Epidermal melanocyte (primary cell): ENCODE data around the gene ZMIZ1.

Experiments
- DNase-seq: peaks from one replicate; pipeline ENCODE4 v3.0.0; 2011; ENCODE audit warnings: low spot score; ENCODE audit not compliant: insufficient read length

The ZMIZ1 gene

DNA sequence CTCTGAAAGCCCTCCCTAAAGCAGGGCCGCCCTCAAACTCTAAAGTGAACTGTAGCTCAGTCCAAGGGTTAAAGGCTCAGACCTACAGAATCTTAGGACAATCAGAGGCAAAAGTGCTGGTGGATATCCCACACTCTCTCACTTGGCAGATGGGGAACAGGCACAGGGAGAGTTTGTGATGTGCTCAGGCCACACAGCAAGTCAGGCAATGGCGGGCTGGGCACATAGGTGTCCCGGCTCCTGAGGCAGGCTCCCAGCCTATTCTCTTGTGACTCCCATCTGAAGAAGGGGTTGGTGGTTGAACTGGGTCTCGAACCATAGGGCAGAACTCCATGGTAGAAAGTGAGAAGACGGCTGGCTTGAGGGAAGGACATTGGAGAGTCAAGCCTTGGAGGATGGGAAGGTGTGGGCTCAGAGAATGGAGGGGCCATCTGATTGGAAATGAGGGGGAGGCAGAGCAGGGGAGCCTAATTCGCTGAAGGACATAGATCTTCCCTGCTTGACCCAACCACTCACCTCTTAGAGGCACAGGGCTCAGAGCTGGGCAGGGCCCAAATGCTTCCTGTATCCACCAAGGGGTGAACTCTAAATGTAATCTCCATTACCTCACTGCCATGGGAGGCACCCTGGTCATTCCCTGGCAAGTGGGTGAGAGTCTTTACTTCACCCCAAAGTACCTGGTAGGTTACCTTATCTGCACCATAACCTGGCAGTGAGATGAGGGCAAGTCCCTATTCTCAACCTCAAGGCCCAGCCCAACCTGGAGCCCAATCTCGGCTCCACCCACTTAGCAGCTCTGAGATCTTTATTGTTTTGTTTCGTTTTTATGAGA is 4.9 kb upstream of the ZMIZ1 start:
- DNase-seq, result no peak

DNA sequence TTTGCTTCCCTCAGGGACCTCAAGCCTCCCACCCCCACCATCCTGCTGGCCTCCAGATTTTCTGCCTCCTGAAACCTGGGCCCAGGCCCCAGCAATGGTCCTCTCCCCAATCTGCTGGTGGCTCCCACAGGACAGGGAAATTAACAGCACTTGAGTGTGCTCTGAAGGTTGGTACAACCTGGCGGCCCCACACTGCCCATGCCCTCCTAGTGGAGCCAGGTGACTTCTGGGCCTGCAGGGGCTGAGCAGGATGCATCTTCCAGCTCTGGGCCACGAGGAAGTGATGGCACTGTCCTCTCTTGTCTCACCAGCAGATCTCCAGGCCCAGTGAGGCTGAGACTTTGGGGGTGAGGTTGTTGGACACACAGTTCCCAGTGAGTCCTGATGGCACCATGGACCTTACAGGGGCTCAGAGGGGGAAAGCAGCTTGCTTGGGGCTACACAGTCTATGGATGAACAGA is 3.6 kb upstream of the ZMIZ1 start:
- DNase-seq, result no peak

DNA sequence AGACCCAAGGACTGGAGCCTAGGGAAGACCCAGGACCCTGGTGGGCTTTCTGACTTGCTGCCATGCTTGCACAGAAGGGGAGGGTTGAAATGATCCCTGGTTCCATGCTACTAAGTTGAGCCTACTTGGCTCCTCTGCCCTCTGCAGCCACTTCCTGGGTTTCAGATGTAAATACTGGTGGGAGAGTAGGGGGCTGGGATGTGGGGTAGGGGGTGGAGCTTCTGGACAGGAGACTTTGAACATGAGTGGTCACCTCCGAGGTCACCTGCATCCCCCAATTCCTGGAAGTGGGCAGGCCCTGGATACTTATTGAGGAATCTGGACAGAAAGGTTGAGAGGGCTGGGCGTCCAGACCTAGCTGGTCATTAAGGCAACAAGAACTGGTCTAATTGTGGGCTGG is 2.9 kb upstream of the ZMIZ1 start:
- DNase-seq, result no peak

DNA sequence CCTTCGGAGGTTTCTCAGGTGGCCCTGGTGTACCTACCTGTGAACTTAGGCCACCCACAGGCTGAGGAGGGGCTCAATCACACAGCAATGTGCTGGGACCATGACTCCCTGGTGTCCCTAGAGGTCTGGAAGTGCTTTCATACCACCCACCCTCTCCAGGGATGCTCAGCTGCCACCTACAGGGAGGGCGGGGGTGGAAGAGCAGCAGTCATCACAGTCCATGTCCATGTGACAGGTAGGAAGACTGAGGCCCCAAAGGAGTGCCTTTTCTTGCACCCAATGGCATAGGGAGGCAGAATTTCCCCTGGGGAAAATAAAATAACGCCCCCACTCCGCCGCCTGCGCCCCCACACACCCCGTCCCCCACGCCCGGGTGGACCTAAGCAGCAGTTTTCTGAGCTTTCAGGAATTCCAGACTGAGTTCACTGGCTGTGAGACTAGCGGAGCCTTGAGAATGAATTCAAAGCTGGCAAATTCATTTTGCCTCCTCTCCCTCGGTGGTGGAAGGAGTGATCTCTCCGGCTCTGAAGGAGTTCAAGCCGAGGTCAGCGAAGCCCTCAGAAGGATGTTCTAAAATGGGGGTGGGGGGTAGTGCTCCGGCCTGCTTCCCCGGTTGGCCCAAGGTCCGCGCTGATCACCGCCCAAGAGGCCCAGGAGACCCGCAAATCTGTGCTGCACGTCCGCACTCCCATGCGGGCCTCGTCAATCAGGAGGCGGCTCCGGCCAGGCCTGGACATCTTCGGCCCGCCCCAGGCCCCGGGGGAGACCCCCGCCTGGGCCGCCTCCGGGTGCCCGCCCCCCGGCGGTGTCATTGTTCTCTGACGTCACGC is 2.1 kb upstream of the ZMIZ1 start:
- no peak for DNase-seq

- DNase-seq, result peak; percentile 76
These were observed 1.2 kb upstream of the ZMIZ1 start for GRCh38 chr10:79067241-79068202.

DNA sequence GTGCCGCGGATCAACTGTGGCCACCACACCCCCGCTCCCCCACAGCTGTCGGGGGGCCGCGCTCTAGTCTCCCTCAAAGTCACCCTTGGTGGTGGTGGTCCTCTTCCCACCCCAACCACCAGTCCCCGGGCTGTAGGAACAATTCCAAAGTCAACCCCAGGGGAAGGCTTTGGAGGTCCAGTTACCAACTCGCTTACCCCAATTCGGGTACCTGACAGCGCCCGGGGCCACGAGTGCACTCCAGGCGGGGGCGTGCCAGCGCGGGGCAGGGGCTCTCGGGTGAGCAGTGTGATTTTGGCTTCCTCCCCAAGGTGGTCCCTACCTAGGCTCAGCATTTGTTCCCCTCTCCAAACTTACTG is 584 bp upstream of the ZMIZ1 start:
- DNase-seq, result no peak

DNA sequence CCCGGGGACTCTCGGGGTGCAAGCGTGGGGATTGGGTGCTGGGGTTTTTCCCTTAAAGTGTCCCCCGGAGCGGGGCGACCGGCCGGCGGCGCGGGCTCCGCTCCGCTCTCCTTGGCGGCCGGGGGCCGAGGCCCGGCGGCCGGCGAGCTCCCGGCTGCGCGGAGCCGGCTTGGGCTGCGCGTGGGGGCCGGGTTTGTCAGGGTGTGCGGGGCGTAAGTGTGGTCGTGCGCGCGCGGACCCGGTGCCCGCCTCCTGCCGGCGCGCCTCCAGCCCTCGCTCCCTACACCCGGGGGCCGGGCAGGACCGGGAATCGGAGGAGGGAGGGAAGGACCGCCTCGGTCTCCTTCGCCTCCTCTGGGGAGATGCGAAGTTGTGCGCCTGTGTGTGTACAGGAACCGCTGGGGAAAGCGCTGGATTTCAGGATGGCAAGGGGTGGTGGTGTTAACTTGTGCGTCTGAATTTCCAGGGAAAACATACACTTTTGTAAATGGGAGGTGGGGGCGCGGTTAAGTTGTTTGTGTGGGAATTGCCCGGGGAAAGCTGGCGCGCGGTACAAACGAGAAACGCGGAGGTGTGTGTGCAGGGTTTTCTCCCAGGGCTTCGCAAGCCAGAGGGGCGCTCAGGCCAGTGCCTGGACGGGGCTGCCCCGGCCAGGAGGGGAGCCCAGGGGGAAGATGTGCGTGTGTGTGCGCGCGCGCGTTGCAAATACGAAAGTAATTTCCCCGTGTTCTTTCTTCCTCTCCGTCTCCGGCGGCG is 737 bp downstream of the ZMIZ1 start:
- no peak for DNase-seq

- DNase-seq, result no peak
These were observed 1.4 kb downstream of the ZMIZ1 start for GRCh38 chr10:79070081-79070605.

DNA sequence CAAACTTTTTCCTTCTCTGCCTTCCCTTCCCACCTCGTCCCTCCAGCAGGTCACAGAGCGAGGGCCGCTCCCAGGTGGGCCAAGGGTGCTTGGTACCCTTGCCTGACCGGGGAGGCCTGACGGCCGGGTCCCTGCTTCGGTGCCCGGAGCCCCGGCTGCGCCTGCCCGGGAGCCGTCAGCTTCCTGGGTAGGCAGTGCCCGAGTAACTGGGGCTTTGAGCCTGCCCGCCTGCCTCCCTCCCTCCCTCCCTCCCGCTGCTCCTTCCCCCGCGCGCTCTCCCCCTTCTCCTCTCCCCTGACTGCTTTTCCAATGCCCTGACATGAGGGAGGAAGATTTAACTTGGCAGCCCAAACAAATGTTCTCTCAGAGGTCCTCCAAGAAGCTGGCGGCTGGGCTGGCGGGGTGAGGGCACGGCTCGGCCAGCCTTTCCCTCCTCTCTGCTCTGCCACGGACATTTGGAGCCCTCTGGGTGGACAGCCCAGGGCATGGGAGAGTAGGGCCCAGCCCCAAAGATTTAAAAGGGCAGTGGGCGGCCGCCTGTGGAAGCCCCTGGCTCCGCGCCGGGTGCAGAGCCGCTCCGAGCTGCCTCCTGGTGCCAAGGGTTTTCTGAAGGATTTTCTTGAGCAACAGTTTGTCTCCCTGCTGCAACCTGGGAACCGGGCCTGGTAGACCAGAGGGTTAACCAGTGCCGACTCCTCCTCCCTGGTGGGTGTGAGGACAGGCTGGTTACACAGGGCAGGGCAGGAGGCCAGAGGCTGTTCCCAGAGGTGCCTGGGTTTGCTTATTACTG is 2.0 kb downstream of the ZMIZ1 start:
- peak; percentile 67 for DNase-seq

DNA sequence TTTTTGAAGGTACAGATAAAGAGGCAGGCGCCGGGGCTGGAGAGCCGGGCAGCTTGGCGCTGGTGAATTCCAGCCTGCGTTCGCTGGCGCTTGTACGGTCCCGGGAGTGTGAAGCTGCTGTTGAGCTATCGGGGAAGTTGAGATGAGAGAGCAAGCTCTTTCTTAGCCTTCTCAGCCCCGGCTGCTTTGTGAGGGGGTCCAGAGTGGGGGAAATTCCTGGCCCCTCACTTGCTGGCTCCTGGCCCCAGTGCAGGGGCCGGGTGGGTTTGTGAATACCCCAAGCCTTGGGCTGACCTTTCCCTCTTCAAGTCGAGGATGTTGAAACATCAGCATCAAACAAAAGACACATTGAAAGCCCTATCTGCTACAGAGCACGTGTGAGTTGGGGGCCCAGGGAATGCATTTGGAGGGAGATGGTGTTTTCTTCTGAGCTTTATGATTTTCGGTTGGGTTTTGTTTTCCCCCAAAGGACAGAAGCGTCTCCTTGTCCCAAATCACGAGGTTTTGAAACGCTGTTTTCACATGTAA is 2.7 kb downstream of the ZMIZ1 start:
- no peak for DNase-seq

- DNase-seq, result no peak
These were observed 3.3 kb downstream of the ZMIZ1 start for GRCh38 chr10:79072041-79072441.

- DNase-seq, result no peak
These were observed 4.4 kb downstream of the ZMIZ1 start for GRCh38 chr10:79072994-79073645.

DNA sequence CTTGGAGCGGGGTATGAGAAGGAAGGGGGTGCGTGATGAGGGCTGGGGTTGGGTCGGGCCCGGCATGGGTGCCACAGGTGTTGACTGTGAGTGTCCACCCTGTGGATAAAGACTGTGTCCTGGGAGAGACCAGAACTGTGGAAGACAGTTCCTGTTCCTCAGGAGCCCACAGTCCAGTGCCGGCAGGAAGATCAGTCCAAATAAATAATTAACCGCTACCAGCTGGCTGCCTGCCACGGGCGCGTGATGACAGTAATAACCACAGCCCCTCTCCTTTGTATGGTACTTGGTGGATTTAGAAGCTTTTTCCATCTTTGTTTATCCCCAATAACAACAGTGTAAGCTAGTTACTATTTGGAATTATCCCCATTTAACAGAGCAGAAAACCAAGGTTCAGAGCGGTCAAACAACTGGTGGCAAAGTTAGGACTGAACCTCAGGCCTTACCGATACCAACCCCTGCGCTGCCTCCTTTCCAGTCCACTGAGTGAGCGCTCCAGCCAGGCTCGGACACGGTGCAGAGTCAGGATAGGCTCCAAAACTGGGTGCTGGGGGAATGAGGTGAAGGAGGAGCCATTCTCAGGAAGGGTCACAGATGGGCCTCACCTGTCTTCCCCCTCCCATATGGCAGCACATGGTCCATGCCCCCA is 5.1 kb downstream of the ZMIZ1 start:
- DNase-seq, result peak; percentile 56

DNA sequence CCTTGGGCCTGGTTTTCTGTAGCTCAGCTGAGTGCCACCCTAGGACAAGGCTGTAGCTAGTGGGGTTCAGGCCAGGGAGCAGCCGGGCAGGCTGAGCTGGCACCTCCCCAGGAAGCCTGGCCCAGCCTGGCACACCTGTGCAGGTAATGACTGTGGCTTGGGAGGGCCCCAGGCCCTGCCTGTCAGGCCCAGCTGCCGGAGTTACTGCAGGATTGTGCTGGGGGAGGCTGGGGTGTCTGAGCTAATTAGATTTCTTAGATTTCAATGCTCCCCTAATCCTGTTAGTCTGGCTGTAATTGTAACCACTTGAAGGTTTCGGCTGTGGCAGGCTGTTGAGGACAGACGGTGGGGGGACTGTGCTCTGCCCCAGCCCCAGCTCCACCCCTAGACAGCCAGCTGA is 6.0 kb downstream of the ZMIZ1 start:
- DNase-seq, result no peak

- no peak for DNase-seq
These were observed 6.7 kb downstream of the ZMIZ1 start for GRCh38 chr10:79075418-79075817.

- no peak for DNase-seq
These were observed 8.9 kb downstream of the ZMIZ1 start for GRCh38 chr10:79077488-79078173.

DNA sequence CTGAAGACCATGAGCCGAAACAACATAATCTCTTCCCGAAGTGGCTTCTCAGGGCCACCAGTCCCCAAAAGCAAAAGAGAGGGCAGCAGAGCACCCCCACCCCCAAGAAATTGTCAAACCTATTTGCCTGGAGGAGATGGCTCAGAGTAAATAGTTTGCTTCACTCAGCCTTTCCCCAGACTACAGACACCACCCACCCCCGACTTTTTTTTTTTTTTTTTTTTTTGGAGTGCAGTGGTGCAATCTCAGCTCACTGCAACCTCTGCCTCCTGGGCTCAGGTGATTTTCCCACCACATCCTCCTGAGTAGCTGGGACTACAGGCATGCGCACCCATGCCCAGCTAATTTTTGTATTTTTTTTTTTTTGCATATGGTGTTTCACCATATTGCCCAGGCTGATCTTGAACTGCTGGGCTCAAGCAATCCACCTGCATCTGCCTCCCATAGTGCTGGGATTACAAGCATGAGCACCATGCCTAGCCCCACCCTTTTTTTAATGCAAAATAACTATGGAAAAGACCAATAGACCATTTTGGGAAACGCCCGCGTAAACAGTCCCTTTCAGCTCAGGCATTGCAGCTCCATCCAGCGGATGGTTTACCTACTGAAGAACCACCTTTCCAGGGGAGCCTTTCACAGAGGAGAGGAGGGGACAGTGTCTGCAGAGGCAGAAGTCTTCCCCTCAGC is 9.7 kb downstream of the ZMIZ1 start:
- no peak for DNase-seq
